PC-3 (cell line): ENCODE data around the gene BMPER. TPM values are rescaled to one million over a fixed set of nuclear protein-coding genes. Genes with fewer than 3 reads are reported as not detected.

Experiments
- ATAC-seq: fragments of 200-7000 bp; cut with Tn5 transposase; 2 replicates; pipeline ENCODE4 v1.9.1; 2020; ENCODE audit warnings: mild to moderate bottlenecking, moderate library complexity
- BruUV-seq: library from RNA; stranded (reverse); fragments of 400-500 nt; replicated peaks from 2 replicates; lab custom pipeline; 2021; lab: Mats Ljungman, UMichigan
- CTCF ChIA-PET: fragments of 300-600 bp; sonication (Branson Sonifier 250); formaldehyde crosslinking; loops from one replicate; lab custom pipeline; 2022; ENCODE audit warnings: antibody characterized with exemption; lab: Charles Lee
- POLR2A ChIA-PET: fragments of 300-600 bp; sonication (Branson Sonifier 250); formaldehyde crosslinking; loops from one replicate; lab custom pipeline; 2022; ENCODE audit warnings: antibody characterized with exemption; ENCODE audit not compliant: unreplicated experiment; lab: Charles Lee
- DNase-seq: peaks from one replicate; pipeline ENCODE4 v3.0.0-alpha.2; 2015
- H2AFZ ChIP-seq: fragments of 300-600 bp; sonication (generic); 2 replicates; pipeline ENCODE4 v1.6.0; 2016; ENCODE audit warnings: antibody characterized with exemption, low read length
- H3F3A ChIP-seq: fragments of 300-600 bp; sonication (generic); one replicate; pipeline ENCODE4 v1.6.0; 2017; ENCODE audit warnings: antibody characterized with exemption, low read length, control low read depth, mild to moderate bottlenecking; ENCODE audit not compliant: unreplicated experiment
- H3K27ac ChIP-seq: fragments of 300-600 bp; sonication (generic); 2 replicates; pipeline ENCODE4 v1.5.1; 2016; ENCODE audit warnings: mild to moderate bottlenecking, low read length
- H3K27me3 ChIP-seq: fragments of 300-600 bp; sonication (generic); 2 replicates; pipeline ENCODE4 v1.6.1; 2016; ENCODE audit warnings: low read length, mixed read lengths
- H3K36me3 ChIP-seq: fragments of 300-600 bp; sonication (generic); 2 replicates; pipeline ENCODE4 v1.6.1; 2016; ENCODE audit warnings: low read depth, mixed run types, low read length, mixed read lengths
- H3K4me1 ChIP-seq: fragments of 300-600 bp; sonication (generic); 2 replicates; pipeline ENCODE4 v1.5.1; 2016; ENCODE audit warnings: low read length; ENCODE audit not compliant: insufficient read depth
- H3K4me2 ChIP-seq: fragments of 300-600 bp; sonication (generic); 2 replicates; pipeline ENCODE4 v1.6.0; 2016; ENCODE audit warnings: low read length
- H3K4me3 ChIP-seq: fragments of 300-600 bp; sonication (generic); 2 replicates; pipeline ENCODE4 v1.5.1; 2016; ENCODE audit warnings: mild to moderate bottlenecking, low read length, mixed read lengths
- H3K79me2 ChIP-seq: fragments of 300-600 bp; sonication (generic); 2 replicates; pipeline ENCODE4 v1.6.1; 2017; ENCODE audit warnings: low read length, mixed read lengths
- H3K9ac ChIP-seq: fragments of 300-600 bp; sonication (generic); 2 replicates; pipeline ENCODE4 v1.6.0; 2016; ENCODE audit warnings: mild to moderate bottlenecking, low read length
- H3K9me2 ChIP-seq: fragments of 300-600 bp; sonication (generic); replicated peaks from 2 replicates; pipeline ENCODE4 v1.6.1; 2016; ENCODE audit warnings: mixed run types, low read length, mixed read lengths
- H3K9me3 ChIP-seq: fragments of 300-600 bp; sonication (generic); 2 replicates; pipeline ENCODE4 v1.6.1; 2016; ENCODE audit warnings: low read length, mixed read lengths
- H4K20me1 ChIP-seq: fragments of 300-600 bp; sonication (generic); 2 replicates; pipeline ENCODE4 v1.6.1; 2016; ENCODE audit warnings: low read length, mixed read lengths
- EZH2 ChIP-seq: fragments of 300-600 bp; sonication (generic); IDR thresholded peaks from one replicate; pipeline ENCODE4 v1.6.1; 2017; ENCODE audit warnings: antibody characterized with exemption, mild to moderate bottlenecking, low read length; ENCODE audit not compliant: unreplicated experiment
- EZH2phosphoT487 ChIP-seq: fragments of 300-600 bp; sonication (generic); IDR thresholded peaks from 2 replicates; pipeline ENCODE4 v1.6.1; 2018; ENCODE audit warnings: mild to moderate bottlenecking, antibody characterized with exemption, low read length, borderline replicate concordance
- intact Hi-C: fragments of 100-400 bp; cut with micrococcal nuclease; formaldehyde crosslinking; loops from 2 replicates; pipeline ENCODE4 v1.9.0; 2023
- total RNA-seq: library from RNA; depleted of rRNA; stranded (reverse); fragments of >200 nt; gene quantifications from 2 replicates; pipeline ENCODE4 v1.2.3, GENCODE V29; 2014
- TF ChIP-seq, protein P1 (sequence below): fragments of 300-600 bp; sonication (generic); conservative IDR thresholded peaks from 2 replicates; pipeline ENCODE4 v1.5.1; 2017; ENCODE audit warnings: antibody characterized with exemption, low read depth, mild to moderate bottlenecking, low read length

The BMPER gene
- total RNA-seq, 1 experiment from 2014 or later: 0.11 TPM

DNA sequence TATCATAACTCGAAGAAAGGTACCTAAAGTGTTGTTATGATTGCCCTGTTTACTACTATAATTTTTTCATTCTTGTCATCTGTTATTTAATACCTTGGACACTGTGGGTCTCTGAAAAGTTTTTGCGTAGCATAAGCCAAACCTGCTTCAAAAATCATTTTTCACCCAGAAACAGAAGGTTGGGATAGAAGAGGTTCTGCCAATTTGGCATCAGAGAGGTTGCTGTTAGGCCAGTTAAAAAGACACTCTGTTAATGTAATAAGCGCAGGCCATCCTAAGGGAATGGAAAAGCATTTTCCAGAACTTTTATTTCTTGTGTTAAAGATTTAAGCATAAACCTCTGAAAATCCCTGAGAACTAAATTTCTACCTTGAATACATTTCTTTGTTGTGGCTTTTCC is 212.2 kb downstream of the BMPER start:
- no peak for DNase-seq
- H3K4me2 ChIP-seq: no peak overlapping the region
- H3K4me3 ChIP-seq: no peak overlapping the region
- H3K4me1 ChIP-seq: no peaks in the 10 kb centered on the region
- peaks cover 5% of the 10 kb centered on the region for H3K27me3 ChIP-seq
- no peaks in the 10 kb centered on the region for H3K79me2 ChIP-seq
- ChIA-PET CTCF (no interaction called here), POLR2A (no interaction called here)
- H3K9me3 ChIP-seq: no peaks in the 10 kb centered on the region
- H2AFZ ChIP-seq: no peak overlapping the region
- H3F3A ChIP-seq: no peaks in the 10 kb centered on the region
- TF ChIP-seq, protein P1, sequence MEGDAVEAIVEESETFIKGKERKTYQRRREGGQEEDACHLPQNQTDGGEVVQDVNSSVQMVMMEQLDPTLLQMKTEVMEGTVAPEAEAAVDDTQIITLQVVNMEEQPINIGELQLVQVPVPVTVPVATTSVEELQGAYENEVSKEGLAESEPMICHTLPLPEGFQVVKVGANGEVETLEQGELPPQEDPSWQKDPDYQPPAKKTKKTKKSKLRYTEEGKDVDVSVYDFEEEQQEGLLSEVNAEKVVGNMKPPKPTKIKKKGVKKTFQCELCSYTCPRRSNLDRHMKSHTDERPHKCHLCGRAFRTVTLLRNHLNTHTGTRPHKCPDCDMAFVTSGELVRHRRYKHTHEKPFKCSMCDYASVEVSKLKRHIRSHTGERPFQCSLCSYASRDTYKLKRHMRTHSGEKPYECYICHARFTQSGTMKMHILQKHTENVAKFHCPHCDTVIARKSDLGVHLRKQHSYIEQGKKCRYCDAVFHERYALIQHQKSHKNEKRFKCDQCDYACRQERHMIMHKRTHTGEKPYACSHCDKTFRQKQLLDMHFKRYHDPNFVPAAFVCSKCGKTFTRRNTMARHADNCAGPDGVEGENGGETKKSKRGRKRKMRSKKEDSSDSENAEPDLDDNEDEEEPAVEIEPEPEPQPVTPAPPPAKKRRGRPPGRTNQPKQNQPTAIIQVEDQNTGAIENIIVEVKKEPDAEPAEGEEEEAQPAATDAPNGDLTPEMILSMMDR: no peak
- TF ChIP-seq EZH2 (no peak), EZH2phosphoT487 (no peak)
- no peaks in the 10 kb centered on the region for H4K20me1 ChIP-seq
- no peaks in the 10 kb centered on the region for H3K9me2 ChIP-seq
- no peak for ATAC-seq
- H3K27ac ChIP-seq: no peak overlapping the region
- no peaks in the 10 kb centered on the region for H3K36me3 ChIP-seq
- intact Hi-C loops: no loop called here
- no TSS peak for BruUV-seq
- H3K9ac ChIP-seq: no peak overlapping the region

GRCh38 chr7:34121366-34121765 is 216.0 kb downstream of the BMPER start:
- ATAC-seq (no peak), DNase-seq (no peak)
- ChIA-PET POLR2A (no interaction called here), CTCF (no interaction called here)
- no peak overlapping the region for H2AFZ ChIP-seq
- H3K27ac ChIP-seq: no peak overlapping the region
- H3K4me2 ChIP-seq: no peak overlapping the region
- no TSS peak for BruUV-seq
- no peak overlapping the region for H3K9ac ChIP-seq
- H3K9me2 ChIP-seq: no peaks in the 10 kb centered on the region
- peaks cover 5% of the 10 kb centered on the region for H3K27me3 ChIP-seq
- no peaks in the 10 kb centered on the region for H3K4me1 ChIP-seq
- no peaks in the 10 kb centered on the region for H3F3A ChIP-seq
- no peaks in the 10 kb centered on the region for H3K79me2 ChIP-seq
- 0 out of 2 replicates have a peak, but pooled peaks cover 4% of the 10 kb centered on the region for H3K9me3 ChIP-seq
- H3K36me3 ChIP-seq: no peaks in the 10 kb centered on the region
- H3K4me3 ChIP-seq: no peak overlapping the region
- TF ChIP-seq EZH2 (no peak), EZH2phosphoT487 (no peak)
- TF ChIP-seq, protein P1: no peak
- no peaks in the 10 kb centered on the region for H4K20me1 ChIP-seq
- intact Hi-C loops: no loop called here

GRCh38 chr7:34123316-34123715 is 218.0 kb downstream of the BMPER start:
- H3K79me2 ChIP-seq: no peaks in the 10 kb centered on the region
- ChIA-PET CTCF (no interaction called here), POLR2A (no interaction called here)
- intact Hi-C loops: no loop called here
- no peak overlapping the region for H3K27ac ChIP-seq
- no peaks in the 10 kb centered on the region for H3F3A ChIP-seq
- ATAC-seq: no peak
- H3K9me2 ChIP-seq: no peaks in the 10 kb centered on the region
- no peaks in the 10 kb centered on the region for H4K20me1 ChIP-seq
- H2AFZ ChIP-seq: no peak overlapping the region
- peaks cover 15% of the 10 kb centered on the region for H3K27me3 ChIP-seq
- DNase-seq: no peak
- H3K4me2 ChIP-seq: no peak overlapping the region
- no TSS peak for BruUV-seq
- H3K9me3 ChIP-seq: 0 out of 2 replicates have a peak, but pooled peaks cover 4% of the 10 kb centered on the region
- no peaks in the 10 kb centered on the region for H3K4me1 ChIP-seq
- no peak overlapping the region for H3K4me3 ChIP-seq
- no peak for TF ChIP-seq EZH2
- TF ChIP-seq EZH2phosphoT487: no peak
- TF ChIP-seq, protein P1: no peak
- H3K9ac ChIP-seq: no peak overlapping the region
- H3K36me3 ChIP-seq: no peaks in the 10 kb centered on the region
